ENCODE results near the gene AP2A1. TPM values are rescaled to one million over a fixed set of nuclear protein-coding genes. Genes with fewer than 3 reads are reported as not detected.

The AP2A1 gene
- total RNA-seq, 1 experiment from 2014 or later, result 72.1 TPM

DNA sequence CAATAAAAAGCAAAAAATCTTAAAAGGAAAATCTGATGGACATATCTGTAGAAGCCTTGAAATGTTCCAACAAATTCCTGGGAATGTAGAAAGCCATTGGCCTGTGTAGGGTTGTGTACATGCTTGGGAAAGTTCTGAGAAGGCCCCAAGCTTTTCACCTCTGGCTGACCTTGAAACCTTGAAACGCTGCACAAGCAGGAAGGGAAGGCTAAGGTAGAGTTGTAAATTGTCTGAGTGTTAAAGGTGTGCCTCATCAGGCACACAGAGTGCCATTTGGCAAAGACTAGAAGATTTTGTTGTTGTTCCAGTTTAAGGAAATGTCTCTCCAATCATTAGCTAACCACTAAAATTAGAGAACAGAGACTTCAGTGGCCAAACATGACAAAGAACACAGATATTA is 14.1 kb upstream of the AP2A1 start:
- in situ Hi-C loops (cut with HindIII; ENCODE audit: low pct_unique_long_range_greater_than_20kb, low sequenced_read_pairs), result no loop called here
- H3K9me3 ChIP-seq (ENCODE audit: control insufficient read depth, insufficient read depth, low read depth, low read length), result no peaks in the 10 kb centered on the region
- H3K27me3 ChIP-seq (ENCODE audit: control insufficient read depth, insufficient read depth, low read length), result no peaks in the 10 kb centered on the region
- POLR2A ChIA-PET, result no interaction called here
- DNase-seq (ENCODE audit: low read depth, low spot score), result no peak
- intact Hi-C loops (cut with micrococcal nuclease; ENCODE audit: unreplicated experiment), result no loop called here
- no peak overlapping the region for H3K27ac ChIP-seq (ENCODE audit: low read length)
- no peak for ATAC-seq
- no TSS peak for BruUV-seq (replicated peaks)
- CTCF ChIA-PET, result no interaction called here
- H3K4me3 ChIP-seq (ENCODE audit: low read depth in 2 of 2, low read length in 2 of 2), result no peak overlapping the region
- H3K36me3 ChIP-seq (ENCODE audit: control insufficient read depth, insufficient read depth, low read length), result no peaks in the 10 kb centered on the region
- no peaks in the 10 kb centered on the region for H3K4me1 ChIP-seq (ENCODE audit: control insufficient read depth, insufficient read depth, low read length)
- TF ChIP-seq REST (IDR thresholded peaks at IDR 0.05; ENCODE audit: insufficient read depth in 1 of 2, low read depth in 2 of 2, low read length in 1 of 2) (no peak), TCF7L2 (IDR thresholded peaks at IDR 0.05; ENCODE audit: low read depth, low read length) (no peak), POLR2AphosphoS5 (IDR thresholded peaks at IDR 0.05; ENCODE audit: low read depth, low read length) (no peak), SIN3A (IDR thresholded peaks at IDR 0.05; ENCODE audit: borderline replicate concordance, insufficient read depth, low read depth, low read length) (no peak)
- TF ChIP-seq, protein P1, sequence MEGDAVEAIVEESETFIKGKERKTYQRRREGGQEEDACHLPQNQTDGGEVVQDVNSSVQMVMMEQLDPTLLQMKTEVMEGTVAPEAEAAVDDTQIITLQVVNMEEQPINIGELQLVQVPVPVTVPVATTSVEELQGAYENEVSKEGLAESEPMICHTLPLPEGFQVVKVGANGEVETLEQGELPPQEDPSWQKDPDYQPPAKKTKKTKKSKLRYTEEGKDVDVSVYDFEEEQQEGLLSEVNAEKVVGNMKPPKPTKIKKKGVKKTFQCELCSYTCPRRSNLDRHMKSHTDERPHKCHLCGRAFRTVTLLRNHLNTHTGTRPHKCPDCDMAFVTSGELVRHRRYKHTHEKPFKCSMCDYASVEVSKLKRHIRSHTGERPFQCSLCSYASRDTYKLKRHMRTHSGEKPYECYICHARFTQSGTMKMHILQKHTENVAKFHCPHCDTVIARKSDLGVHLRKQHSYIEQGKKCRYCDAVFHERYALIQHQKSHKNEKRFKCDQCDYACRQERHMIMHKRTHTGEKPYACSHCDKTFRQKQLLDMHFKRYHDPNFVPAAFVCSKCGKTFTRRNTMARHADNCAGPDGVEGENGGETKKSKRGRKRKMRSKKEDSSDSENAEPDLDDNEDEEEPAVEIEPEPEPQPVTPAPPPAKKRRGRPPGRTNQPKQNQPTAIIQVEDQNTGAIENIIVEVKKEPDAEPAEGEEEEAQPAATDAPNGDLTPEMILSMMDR (IDR thresholded peaks at IDR 0.05), result no peak

GRCh38 chr19:49755956-49756355 is 10.8 kb upstream of the AP2A1 start:
- no peak overlapping the region for H3K4me3 ChIP-seq (ENCODE audit: low read depth in 2 of 2, low read length in 2 of 2)
- in situ Hi-C loops (cut with HindIII; ENCODE audit: low pct_unique_long_range_greater_than_20kb, low sequenced_read_pairs), result no loop called here
- DNase-seq (ENCODE audit: low read depth, low spot score) (no peak), ATAC-seq (no peak)
- H3K4me1 ChIP-seq (ENCODE audit: control insufficient read depth, insufficient read depth, low read length), result no peaks in the 10 kb centered on the region
- no peak overlapping the region for H3K27ac ChIP-seq (ENCODE audit: low read length)
- ChIA-PET POLR2A (no interaction called here), CTCF (no interaction called here)
- H3K27me3 ChIP-seq (ENCODE audit: control insufficient read depth, insufficient read depth, low read length), result no peaks in the 10 kb centered on the region
- intact Hi-C loops (cut with micrococcal nuclease; ENCODE audit: unreplicated experiment), result no loop called here
- TF ChIP-seq POLR2AphosphoS5 (IDR thresholded peaks at IDR 0.05; ENCODE audit: low read depth, low read length) (no peak), TCF7L2 (IDR thresholded peaks at IDR 0.05; ENCODE audit: low read depth, low read length) (no peak), REST (IDR thresholded peaks at IDR 0.05; ENCODE audit: insufficient read depth in 1 of 2, low read depth in 2 of 2, low read length in 1 of 2) (no peak), SIN3A (IDR thresholded peaks at IDR 0.05; ENCODE audit: borderline replicate concordance, insufficient read depth, low read depth, low read length) (no peak)
- TF ChIP-seq, protein P1 (IDR thresholded peaks at IDR 0.05), result no peak
- BruUV-seq (replicated peaks), result no TSS peak
- no peaks in the 10 kb centered on the region for H3K9me3 ChIP-seq (ENCODE audit: control insufficient read depth, insufficient read depth, low read depth, low read length)
- H3K36me3 ChIP-seq (ENCODE audit: control insufficient read depth, insufficient read depth, low read length), result no peaks in the 10 kb centered on the region

All from Panc1 (cell line).